RWPE1 (cell line): ENCODE measurements around the gene PDE4D.

Source experiments
- CTCF ChIA-PET: fragments of 350-600 bp; sonication (Branson Sonifier 250); formaldehyde crosslinking; extraction: SDS; loops from one replicate; lab custom pipeline; 2021; lab: Yijun Ruan, JAX
- POLR2A ChIA-PET: fragments of 400-600 bp; formaldehyde crosslinking; extraction: SDS; loops from one replicate; lab custom pipeline; 2020; ENCODE audit warnings: antibody characterized with exemption; ENCODE audit not compliant: low non-redundant PET; lab: Yijun Ruan, JAX
- DNase-seq: peaks from one replicate; pipeline ENCODE4 v3.0.0; 2012; ENCODE audit warnings: low spot score
- H3K27ac ChIP-seq: fragments of 450-650 bp; 2 replicates; pipeline ENCODE4 v1.5.1; 2017
- CTCF ChIP-seq: fragments of 450-650 bp; conservative IDR thresholded peaks from 2 replicates; pipeline ENCODE4 v1.5.1; 2017; ENCODE audit warnings: low read depth, mild to moderate bottlenecking

The PDE4D gene

GRCh38 chr5:59234236-59234635 lies 659.3 kb downstream of the PDE4D start:
- TF ChIP-seq CTCF, result no peak
- ChIA-PET CTCF (interaction anchor here (0.8 kb wide), 1 partner anchor 72 kb away, joined by 3 read pairs; no protein-coding TSS in a partner anchor), POLR2A (no interaction called here)
- H3K27ac ChIP-seq, result no peak overlapping the region
- no peak for DNase-seq

- POLR2A ChIA-PET, result no interaction called here
- CTCF ChIA-PET, result no interaction called here
- DNase-seq, result no peak
- H3K27ac ChIP-seq, result no peak overlapping the region
- no peak for TF ChIP-seq CTCF
Observed at GRCh38 chr5:59231221-59231931, 662.1 kb downstream of the PDE4D start.

- H3K27ac ChIP-seq, result no peak overlapping the region
- POLR2A ChIA-PET, result interaction anchor here (0.6 kb wide), 1 partner anchor 133 kb away, joined by 3 read pairs; no protein-coding TSS in a partner anchor
- CTCF ChIA-PET, result interaction anchor here (0.6 to 1.9 kb wide), 3 partner anchors 145 to 603 kb away, joined by 3 to 7 read pairs (median 6); no protein-coding TSS in a partner anchor
- no peak for DNase-seq
- TF ChIP-seq CTCF, result no peak
Observed at GRCh38 chr5:59222687-59223511, 670.6 kb downstream of the PDE4D start.

GRCh38 chr5:59221769-59222168 lies 671.8 kb downstream of the PDE4D start:
- H3K27ac ChIP-seq, result no peak overlapping the region
- DNase-seq, result no peak
- POLR2A ChIA-PET, result no interaction called here
- CTCF ChIA-PET, result interaction anchor here (1.0 to 1.9 kb wide), 2 partner anchors 129 to 146 kb away, joined by 4 to 7 read pairs; no protein-coding TSS in a partner anchor
- TF ChIP-seq CTCF, result no peak

GRCh38 chr5:59218424-59219045 lies 675.0 kb downstream of the PDE4D start:
- no peak overlapping the region for H3K27ac ChIP-seq
- CTCF ChIA-PET, result interaction anchor here (0.6 to 1.0 kb wide), 2 partner anchors 9 to 79 kb away, joined by 3 to 7 read pairs; no protein-coding TSS in a partner anchor
- peak; percentile 45 for DNase-seq
- TF ChIP-seq CTCF, result peak; percentile 69
- POLR2A ChIA-PET, result no interaction called here

GRCh38 chr5:59216841-59217240 lies 676.7 kb downstream of the PDE4D start:
- no peak overlapping the region for H3K27ac ChIP-seq
- no peak for DNase-seq
- no peak for TF ChIP-seq CTCF
- ChIA-PET POLR2A (no interaction called here), CTCF (interaction anchor here (2.6 kb wide), 1 partner anchor 151 kb away, joined by 10 read pairs; no protein-coding TSS in a partner anchor)
